ENCODE results near the gene OR52W1. TPM values are rescaled to one million over a fixed set of nuclear protein-coding genes. Genes with fewer than 3 reads are reported as not detected.

The OR52W1 gene
- total RNA-seq, 1 experiment from 2014 or later, result not detected

DNA sequence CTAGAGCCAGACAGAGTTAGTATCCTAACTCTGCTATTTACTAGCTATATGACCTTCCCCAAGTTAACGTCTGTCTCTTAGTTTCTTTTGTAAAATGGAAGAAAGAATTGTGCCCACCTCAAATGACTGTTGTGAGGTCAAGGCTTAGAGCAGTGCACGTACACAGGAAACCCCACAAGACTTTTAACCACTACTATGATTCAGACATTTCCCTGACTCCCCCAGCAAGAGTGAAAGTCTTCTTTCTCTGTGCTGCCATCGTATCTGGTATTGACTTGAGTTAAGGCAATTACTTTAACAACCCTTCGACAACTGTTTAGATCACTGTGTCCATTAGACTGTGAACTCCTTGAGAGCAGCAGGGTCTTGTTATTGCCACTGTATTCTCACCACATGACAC, 2.6 kb upstream of the OR52W1 start:
- no peak overlapping the region for H3K4me2 ChIP-seq (ENCODE audit: low read depth, low read length, poor library complexity, severe bottlenecking)
- H3K4me3 ChIP-seq (ENCODE audit: low read length), result no peak overlapping the region
- no peaks in the 10 kb centered on the region for H3K79me2 ChIP-seq (ENCODE audit: low read length)
- no peaks in the 10 kb centered on the region for H4K20me1 ChIP-seq (ENCODE audit: insufficient read depth, low read depth, low read length)
- no peak overlapping the region for H3K9ac ChIP-seq (ENCODE audit: low read length)
- no peaks in the 10 kb centered on the region for H3K9me2 ChIP-seq (replicated peaks; ENCODE audit: insufficient read depth, low read length)
- no peaks in the 10 kb centered on the region for H3K4me1 ChIP-seq (ENCODE audit: low read length)
- H2AFZ ChIP-seq (ENCODE audit: low read length), result no peak overlapping the region
- H3K36me3 ChIP-seq (ENCODE audit: insufficient read depth, low read length), result no peaks in the 10 kb centered on the region
- H3K27ac ChIP-seq (ENCODE audit: low read length), result no peak overlapping the region
- no peak for DNase-seq
- H3K27me3 ChIP-seq (ENCODE audit: low read length), result no peaks in the 10 kb centered on the region
- H3K9me3 ChIP-seq (ENCODE audit: low read length), result no peaks in the 10 kb centered on the region

DNA sequence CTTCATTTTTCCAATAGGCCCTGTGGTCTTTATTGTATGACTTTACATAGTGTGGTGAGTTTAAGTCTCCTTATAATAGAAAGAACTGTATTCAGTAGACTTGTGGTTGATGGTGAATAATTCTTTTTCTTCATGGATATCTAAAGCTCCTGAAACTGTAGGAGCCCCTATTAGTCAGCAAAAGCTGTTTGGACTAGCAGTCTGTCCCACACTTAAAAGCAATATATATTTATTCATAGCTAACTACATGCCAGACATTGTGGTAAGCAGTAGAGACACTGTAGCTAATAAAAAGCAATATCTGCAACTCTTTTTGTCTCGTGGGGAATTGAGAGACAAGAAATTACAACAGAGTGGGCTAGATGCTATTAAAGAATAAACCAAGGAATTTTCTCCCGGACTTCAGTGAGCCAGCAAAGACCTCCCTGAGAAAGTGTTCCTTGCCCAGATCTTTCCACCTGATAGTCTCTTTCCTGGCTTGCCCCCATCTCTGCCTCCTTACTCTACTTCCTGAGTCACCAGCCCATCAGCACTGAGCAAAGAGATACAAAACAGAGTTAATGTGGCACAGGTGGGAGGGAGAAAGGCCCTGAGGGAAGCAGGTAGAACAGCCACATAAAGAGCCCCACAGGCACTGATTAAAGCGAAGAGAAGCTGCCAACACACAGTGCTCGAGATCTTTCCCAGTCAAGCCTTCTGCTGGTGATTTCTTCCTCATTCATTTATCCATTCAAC, 1.4 kb upstream of the OR52W1 start:
- H3K9me2 ChIP-seq (replicated peaks; ENCODE audit: insufficient read depth, low read length), result no peaks in the 10 kb centered on the region
- H3K79me2 ChIP-seq (ENCODE audit: low read length), result no peaks in the 10 kb centered on the region
- no peak for DNase-seq
- no peaks in the 10 kb centered on the region for H3K9me3 ChIP-seq (ENCODE audit: low read length)
- H2AFZ ChIP-seq (ENCODE audit: low read length), result no peak overlapping the region
- no peak overlapping the region for H3K27ac ChIP-seq (ENCODE audit: low read length)
- no peak overlapping the region for H3K4me3 ChIP-seq (ENCODE audit: low read length)
- no peak overlapping the region for H3K4me2 ChIP-seq (ENCODE audit: low read depth, low read length, poor library complexity, severe bottlenecking)
- no peaks in the 10 kb centered on the region for H3K4me1 ChIP-seq (ENCODE audit: low read length)
- no peak overlapping the region for H3K9ac ChIP-seq (ENCODE audit: low read length)
- no peaks in the 10 kb centered on the region for H4K20me1 ChIP-seq (ENCODE audit: insufficient read depth, low read depth, low read length)
- no peaks in the 10 kb centered on the region for H3K27me3 ChIP-seq (ENCODE audit: low read length)
- no peaks in the 10 kb centered on the region for H3K36me3 ChIP-seq (ENCODE audit: insufficient read depth, low read length)

DNA sequence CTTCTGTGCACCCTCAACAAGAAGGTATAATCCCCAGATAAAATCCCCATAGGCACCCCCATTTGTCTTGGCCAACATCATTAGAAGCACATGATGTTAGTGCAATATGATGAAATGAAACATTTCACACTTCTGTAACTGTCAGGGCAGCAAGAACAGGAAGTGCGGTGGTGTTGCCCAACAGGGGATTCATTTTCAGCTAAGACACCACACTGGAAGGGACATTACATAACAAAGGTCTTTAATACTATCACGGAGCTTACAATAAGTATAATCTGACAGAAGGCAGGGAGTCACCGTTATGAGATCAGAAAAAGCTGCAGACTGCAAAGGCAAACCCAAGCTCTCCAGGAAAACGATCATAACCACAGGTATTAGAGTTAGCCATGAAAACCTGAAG, 2.0 kb downstream of the OR52W1 start:
- no peaks in the 10 kb centered on the region for H3K27me3 ChIP-seq (ENCODE audit: low read length)
- H3K27ac ChIP-seq (ENCODE audit: low read length), result no peak overlapping the region
- 0 out of 2 replicates have a peak, but pooled peaks cover 4% of the 10 kb centered on the region for H3K36me3 ChIP-seq (ENCODE audit: insufficient read depth, low read length)

DNA sequence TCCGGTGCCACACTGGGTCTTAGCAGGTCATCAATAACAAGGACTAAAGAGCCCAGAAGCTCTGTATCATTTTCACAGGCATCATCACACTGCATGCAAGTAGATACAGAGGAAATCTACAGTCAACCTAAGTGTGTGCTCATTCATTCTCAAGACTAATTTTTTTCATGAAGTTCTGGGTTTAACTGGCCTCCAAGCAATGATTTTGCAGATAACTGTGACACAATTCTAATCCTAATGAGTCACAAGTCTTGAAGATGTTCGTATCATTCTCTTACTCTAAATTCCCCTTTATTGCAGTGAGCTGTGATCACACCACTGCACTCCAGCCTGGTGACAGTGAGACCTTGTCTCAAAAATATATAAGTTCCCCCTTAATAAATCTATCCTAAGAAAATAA, 2.5 kb downstream of the OR52W1 start:
- Histone ChIP-seq H3K4me1 (ENCODE audit: low read length) (no peaks in the 10 kb centered on the region), H3K4me2 (ENCODE audit: low read depth, low read length, poor library complexity, severe bottlenecking) (no peak overlapping the region), H3K4me3 (ENCODE audit: low read length) (no peak overlapping the region), H3K27me3 (ENCODE audit: low read length) (no peaks in the 10 kb centered on the region), H3K9ac (ENCODE audit: low read length) (no peak overlapping the region), H3K9me2 (replicated peaks; ENCODE audit: insufficient read depth, low read length) (no peaks in the 10 kb centered on the region), H3K9me3 (ENCODE audit: low read length) (no peaks in the 10 kb centered on the region), H3K27ac (ENCODE audit: low read length) (no peak overlapping the region), H4K20me1 (ENCODE audit: insufficient read depth, low read depth, low read length) (no peaks in the 10 kb centered on the region), H3K79me2 (ENCODE audit: low read length) (no peaks in the 10 kb centered on the region), H3K36me3 (ENCODE audit: insufficient read depth, low read length) (0 out of 2 replicates have a peak, but pooled peaks cover 4% of the 10 kb centered on the region), H2AFZ (ENCODE audit: low read length) (no peak overlapping the region)
- DNase-seq, result no peak

More for the DNA sequence above, 2.0 kb downstream of the OR52W1 start:
- DNase-seq, result no peak
- H2AFZ ChIP-seq (ENCODE audit: low read length), result no peak overlapping the region
- no peak overlapping the region for H3K4me3 ChIP-seq (ENCODE audit: low read length)
- H3K9ac ChIP-seq (ENCODE audit: low read length), result no peak overlapping the region
- no peaks in the 10 kb centered on the region for H3K9me3 ChIP-seq (ENCODE audit: low read length)
- no peaks in the 10 kb centered on the region for H3K9me2 ChIP-seq (replicated peaks; ENCODE audit: insufficient read depth, low read length)
- no peaks in the 10 kb centered on the region for H3K79me2 ChIP-seq (ENCODE audit: low read length)
- no peaks in the 10 kb centered on the region for H3K4me1 ChIP-seq (ENCODE audit: low read length)
- H4K20me1 ChIP-seq (ENCODE audit: insufficient read depth, low read depth, low read length), result no peaks in the 10 kb centered on the region
- H3K4me2 ChIP-seq (ENCODE audit: low read depth, low read length, poor library complexity, severe bottlenecking), result no peak overlapping the region

DNA sequence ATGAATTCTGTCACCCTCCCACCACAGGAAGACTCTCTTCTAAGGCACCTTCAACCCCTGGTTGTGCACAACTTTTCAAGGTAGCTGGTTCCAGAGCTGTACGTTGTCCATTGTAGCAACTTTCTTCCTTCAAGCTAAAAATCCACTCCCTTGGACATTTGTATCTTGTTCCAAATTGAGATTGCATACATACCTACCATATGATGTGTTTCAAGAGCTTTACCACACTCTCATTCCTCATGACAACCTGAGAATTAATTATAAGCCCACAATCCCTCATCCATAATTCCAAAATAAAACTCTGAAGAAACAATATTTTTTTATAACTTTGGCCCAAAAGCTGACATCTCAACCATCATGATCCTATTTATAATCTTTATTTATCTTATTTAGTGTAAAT, 3.0 kb downstream of the OR52W1 start:
- Histone ChIP-seq H3K9me2 (replicated peaks; ENCODE audit: insufficient read depth, low read length) (no peaks in the 10 kb centered on the region), H3K4me3 (ENCODE audit: low read length) (no peak overlapping the region), H2AFZ (ENCODE audit: low read length) (no peak overlapping the region), H4K20me1 (ENCODE audit: insufficient read depth, low read depth, low read length) (0 out of 2 replicates have a peak, but pooled peaks cover 2% of the 10 kb centered on the region), H3K27me3 (ENCODE audit: low read length) (no peaks in the 10 kb centered on the region), H3K4me2 (ENCODE audit: low read depth, low read length, poor library complexity, severe bottlenecking) (no peak overlapping the region), H3K79me2 (ENCODE audit: low read length) (no peaks in the 10 kb centered on the region), H3K36me3 (ENCODE audit: insufficient read depth, low read length) (0 out of 2 replicates have a peak, but pooled peaks cover 4% of the 10 kb centered on the region), H3K4me1 (ENCODE audit: low read length) (no peaks in the 10 kb centered on the region), H3K9me3 (ENCODE audit: low read length) (no peaks in the 10 kb centered on the region), H3K9ac (ENCODE audit: low read length) (no peak overlapping the region), H3K27ac (ENCODE audit: low read length) (no peak overlapping the region)
- DNase-seq, result no peak

DNA sequence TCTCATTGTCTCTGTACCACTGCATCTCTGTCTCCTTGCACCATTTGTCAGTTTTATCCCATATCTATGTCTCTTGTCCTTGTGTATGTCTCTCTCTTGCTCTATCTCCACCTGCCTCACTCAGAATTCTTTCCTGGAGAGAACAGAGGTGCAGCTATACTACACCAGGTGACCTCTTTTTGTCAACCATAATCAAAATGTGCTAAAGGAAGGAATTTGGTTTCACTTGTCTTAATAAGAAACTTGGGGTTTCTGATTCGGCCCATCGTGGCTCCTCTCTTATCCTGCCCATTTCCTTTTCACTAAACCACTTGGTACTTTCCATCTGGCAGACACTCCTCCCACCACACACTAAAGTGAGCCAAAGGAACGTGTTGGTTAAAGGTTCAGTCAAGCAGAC, 4.3 kb downstream of the OR52W1 start:
- no peak overlapping the region for H3K27ac ChIP-seq (ENCODE audit: low read length)
- 0 out of 2 replicates have a peak, but pooled peaks cover 4% of the 10 kb centered on the region for H3K36me3 ChIP-seq (ENCODE audit: insufficient read depth, low read length)
- H3K9me3 ChIP-seq (ENCODE audit: low read length), result no peaks in the 10 kb centered on the region
- H3K9ac ChIP-seq (ENCODE audit: low read length), result no peak overlapping the region
- H4K20me1 ChIP-seq (ENCODE audit: insufficient read depth, low read depth, low read length), result 0 out of 2 replicates have a peak, but pooled peaks cover 3% of the 10 kb centered on the region
- no peaks in the 10 kb centered on the region for H3K4me1 ChIP-seq (ENCODE audit: low read length)
- H3K27me3 ChIP-seq (ENCODE audit: low read length), result no peaks in the 10 kb centered on the region
- H3K79me2 ChIP-seq (ENCODE audit: low read length), result no peaks in the 10 kb centered on the region
- no peak for DNase-seq
- H3K4me2 ChIP-seq (ENCODE audit: low read depth, low read length, poor library complexity, severe bottlenecking), result no peak overlapping the region
- H3K4me3 ChIP-seq (ENCODE audit: low read length), result no peak overlapping the region
- no peaks in the 10 kb centered on the region for H3K9me2 ChIP-seq (replicated peaks; ENCODE audit: insufficient read depth, low read length)
- no peak overlapping the region for H2AFZ ChIP-seq (ENCODE audit: low read length)

DNA sequence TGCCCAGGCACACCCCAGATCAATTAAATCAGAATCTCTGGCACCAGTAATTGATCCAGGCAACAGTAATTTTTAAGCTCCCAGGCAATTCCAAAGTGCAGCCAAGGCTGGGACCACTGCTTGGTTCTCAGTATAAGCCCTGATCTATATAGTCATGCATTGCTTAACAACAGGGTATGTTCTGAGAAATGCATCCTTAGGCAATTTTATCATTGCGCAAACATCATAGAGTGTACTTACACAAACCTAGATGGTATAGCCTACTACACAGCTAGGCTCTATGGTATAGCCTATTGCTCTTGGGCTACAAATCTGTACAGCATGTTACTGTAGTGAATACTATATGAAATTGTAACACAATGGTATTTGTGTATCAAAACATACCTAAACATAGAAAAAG, 5.7 kb downstream of the OR52W1 start:
- no peak overlapping the region for H2AFZ ChIP-seq (ENCODE audit: low read length)
- H3K4me3 ChIP-seq (ENCODE audit: low read length), result no peak overlapping the region
- DNase-seq, result no peak
- 0 out of 2 replicates have a peak, but pooled peaks cover 4% of the 10 kb centered on the region for H3K36me3 ChIP-seq (ENCODE audit: insufficient read depth, low read length)
- H3K79me2 ChIP-seq (ENCODE audit: low read length), result no peaks in the 10 kb centered on the region
- H3K4me1 ChIP-seq (ENCODE audit: low read length), result no peaks in the 10 kb centered on the region
- H4K20me1 ChIP-seq (ENCODE audit: insufficient read depth, low read depth, low read length), result 0 out of 2 replicates have a peak, but pooled peaks cover 3% of the 10 kb centered on the region
- H3K27me3 ChIP-seq (ENCODE audit: low read length), result no peaks in the 10 kb centered on the region
- no peak overlapping the region for H3K27ac ChIP-seq (ENCODE audit: low read length)
- no peak overlapping the region for H3K9ac ChIP-seq (ENCODE audit: low read length)
- no peaks in the 10 kb centered on the region for H3K9me3 ChIP-seq (ENCODE audit: low read length)
- H3K9me2 ChIP-seq (replicated peaks; ENCODE audit: insufficient read depth, low read length), result no peaks in the 10 kb centered on the region
- no peak overlapping the region for H3K4me2 ChIP-seq (ENCODE audit: low read depth, low read length, poor library complexity, severe bottlenecking)

DNA sequence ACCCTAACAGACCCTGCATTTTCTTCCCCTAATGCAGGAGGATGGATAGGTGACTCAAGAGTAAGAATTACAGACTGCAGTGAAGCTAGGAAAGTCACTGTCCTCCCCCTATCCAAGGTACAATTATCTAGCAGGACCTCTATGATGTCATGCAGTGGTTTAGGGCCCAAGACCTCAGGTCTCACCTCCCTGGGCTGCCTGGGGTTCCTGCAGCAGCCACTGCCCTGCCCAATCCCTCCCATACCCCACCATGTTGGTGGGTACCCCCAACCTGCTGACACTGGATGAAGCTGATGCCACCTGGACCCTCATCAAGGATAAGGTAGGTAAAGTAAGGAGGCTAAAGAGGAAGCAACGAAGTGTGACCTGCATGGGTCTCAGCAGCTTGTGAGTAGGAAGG, 6.3 kb downstream of the OR52W1 start, which contains the start of gene C11orf42:
C11orf42 (plus strand) TSS at position 192 of the 400 bp plus-strand sequence; CDS start at position 251, 59 bp downstream.
- Histone ChIP-seq H3K9me3 (ENCODE audit: low read length) (no peaks in the 10 kb centered on the region), H3K9me2 (replicated peaks; ENCODE audit: insufficient read depth, low read length) (no peaks in the 10 kb centered on the region), H3K4me1 (ENCODE audit: low read length) (no peaks in the 10 kb centered on the region), H3K4me3 (ENCODE audit: low read length) (no peak within 1 kb of the TSS), H4K20me1 (ENCODE audit: insufficient read depth, low read depth, low read length) (0 out of 2 replicates have a peak, but pooled peaks cover 3% of the 10 kb centered on the region), H3K79me2 (ENCODE audit: low read length) (no peaks in the 10 kb centered on the region), H3K9ac (ENCODE audit: low read length) (no peak within 1 kb of the TSS), H3K4me2 (ENCODE audit: low read depth, low read length, poor library complexity, severe bottlenecking) (no peak within 1 kb of the TSS), H3K27me3 (ENCODE audit: low read length) (no peaks in the 10 kb centered on the region), H3K27ac (ENCODE audit: low read length) (no peak within 1 kb of the TSS), H3K36me3 (ENCODE audit: insufficient read depth, low read length) (0 out of 2 replicates have a peak, but pooled peaks cover 4% of the 10 kb centered on the region), H2AFZ (ENCODE audit: low read length) (no peak within 1 kb of the TSS)
- no peak for DNase-seq

Measured in Karpas-422 (cell line).